ENCODE results near the gene RBFOX2.

Gene RBFOX2

DNA sequence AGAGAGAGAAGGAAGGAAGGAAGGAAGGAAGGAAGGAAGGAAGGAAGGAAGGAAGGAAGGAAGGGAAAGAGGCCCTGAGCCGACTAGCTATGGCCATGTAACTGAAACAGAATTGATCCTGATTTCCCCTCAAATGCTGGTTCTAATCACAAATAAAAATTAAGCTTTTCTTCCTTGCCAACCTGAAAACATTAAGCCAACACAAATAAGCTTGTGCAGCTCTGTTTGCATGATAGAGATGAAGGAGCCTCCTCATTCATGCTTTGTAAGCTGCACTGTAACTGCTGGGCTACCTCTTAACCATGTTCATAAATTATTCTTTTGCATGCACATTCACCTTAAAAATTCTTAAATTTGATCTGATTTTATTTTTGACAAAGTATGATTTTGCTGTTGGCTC lies 338.6 kb downstream of the RBFOX2 start:
- DNase-seq (ENCODE audit: low read depth), result no peak
- TF ChIP-seq, protein P1, sequence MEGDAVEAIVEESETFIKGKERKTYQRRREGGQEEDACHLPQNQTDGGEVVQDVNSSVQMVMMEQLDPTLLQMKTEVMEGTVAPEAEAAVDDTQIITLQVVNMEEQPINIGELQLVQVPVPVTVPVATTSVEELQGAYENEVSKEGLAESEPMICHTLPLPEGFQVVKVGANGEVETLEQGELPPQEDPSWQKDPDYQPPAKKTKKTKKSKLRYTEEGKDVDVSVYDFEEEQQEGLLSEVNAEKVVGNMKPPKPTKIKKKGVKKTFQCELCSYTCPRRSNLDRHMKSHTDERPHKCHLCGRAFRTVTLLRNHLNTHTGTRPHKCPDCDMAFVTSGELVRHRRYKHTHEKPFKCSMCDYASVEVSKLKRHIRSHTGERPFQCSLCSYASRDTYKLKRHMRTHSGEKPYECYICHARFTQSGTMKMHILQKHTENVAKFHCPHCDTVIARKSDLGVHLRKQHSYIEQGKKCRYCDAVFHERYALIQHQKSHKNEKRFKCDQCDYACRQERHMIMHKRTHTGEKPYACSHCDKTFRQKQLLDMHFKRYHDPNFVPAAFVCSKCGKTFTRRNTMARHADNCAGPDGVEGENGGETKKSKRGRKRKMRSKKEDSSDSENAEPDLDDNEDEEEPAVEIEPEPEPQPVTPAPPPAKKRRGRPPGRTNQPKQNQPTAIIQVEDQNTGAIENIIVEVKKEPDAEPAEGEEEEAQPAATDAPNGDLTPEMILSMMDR (conservative IDR thresholded peaks at IDR 0.05; ENCODE audit: low read length), result no peak
- no peak overlapping the region for H3K4me3 ChIP-seq (ENCODE audit: low read length)

DNA sequence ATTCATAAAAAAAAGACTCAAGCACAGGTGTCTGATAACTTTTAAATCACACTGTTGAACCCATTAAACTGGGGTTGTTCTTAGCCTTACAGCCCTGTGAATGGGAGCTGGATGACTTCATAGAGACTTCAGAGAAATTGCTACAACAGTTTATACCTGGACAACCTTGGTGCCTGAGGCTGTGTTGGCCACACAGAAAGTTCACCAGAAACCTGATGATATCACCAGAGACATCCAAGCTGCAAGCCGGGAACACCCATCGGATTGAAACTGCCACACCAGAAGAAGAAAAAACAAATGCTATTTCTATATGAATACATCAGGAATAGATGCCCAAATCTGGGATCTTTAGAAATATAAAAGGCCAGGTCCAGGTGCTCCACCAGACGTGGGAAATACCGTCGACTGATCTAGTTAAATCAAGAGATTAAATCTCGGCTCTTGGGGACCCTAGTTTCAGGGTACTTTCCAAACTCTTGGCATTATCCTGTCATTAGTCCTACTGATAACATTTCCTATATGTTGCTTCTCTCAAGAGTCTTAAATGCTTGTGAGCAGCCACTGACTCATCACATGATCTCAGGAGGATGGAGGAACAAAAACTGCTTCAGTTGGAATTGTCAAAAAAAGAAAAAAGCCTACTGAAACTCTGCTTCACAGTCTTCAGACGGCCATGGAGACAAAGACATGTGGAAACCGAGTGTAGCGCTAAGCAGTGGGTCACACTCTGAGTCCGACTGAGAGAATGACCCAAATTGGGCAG lies 339.5 kb downstream of the RBFOX2 start:
- TF ChIP-seq, protein P1 (conservative IDR thresholded peaks at IDR 0.05; ENCODE audit: low read length), result no peak
- no peak overlapping the region for H3K4me3 ChIP-seq (ENCODE audit: low read length)
- DNase-seq (ENCODE audit: low read depth), result no peak
